Renal cortex interstitium (tissue), 11 donors: Measurements from ENCODE around the gene LAMA5. TPM values are rescaled to one million over a fixed set of nuclear protein-coding genes. Genes with fewer than 3 reads are reported as not detected.
A peak's percentile ranks its signal among the peaks of the same experiment; 100 is the strongest.

Experiments used
- DNase-seq, 11 donors: peaks; one replicate each; pipeline ENCODE4 v3.0.0-alpha.2; 2013; ENCODE audit warnings: low read depth in 9 of 11, low spot score in 4 of 11; ENCODE audit errors: extremely low read depth in 1 of 11
- polyA plus RNA-seq, 3 donors: library from polyadenylated mRNA; unstranded; fragments of 120-200 nt; gene quantifications; one replicate each; pipeline ENCODE4 v1.2.1, GENCODE V29; 2013; ENCODE audit not compliant: insufficient read length in 3 of 3

The LAMA5 gene
- polyA plus RNA-seq, 3 donors, result 101 to 184 (median 167) TPM

GRCh38 chr20:62365814-62366369, 1.2 kb downstream of the LAMA5 start:
- DNase-seq, result peak in 1 of 11 donors; percentile 58

DNA sequence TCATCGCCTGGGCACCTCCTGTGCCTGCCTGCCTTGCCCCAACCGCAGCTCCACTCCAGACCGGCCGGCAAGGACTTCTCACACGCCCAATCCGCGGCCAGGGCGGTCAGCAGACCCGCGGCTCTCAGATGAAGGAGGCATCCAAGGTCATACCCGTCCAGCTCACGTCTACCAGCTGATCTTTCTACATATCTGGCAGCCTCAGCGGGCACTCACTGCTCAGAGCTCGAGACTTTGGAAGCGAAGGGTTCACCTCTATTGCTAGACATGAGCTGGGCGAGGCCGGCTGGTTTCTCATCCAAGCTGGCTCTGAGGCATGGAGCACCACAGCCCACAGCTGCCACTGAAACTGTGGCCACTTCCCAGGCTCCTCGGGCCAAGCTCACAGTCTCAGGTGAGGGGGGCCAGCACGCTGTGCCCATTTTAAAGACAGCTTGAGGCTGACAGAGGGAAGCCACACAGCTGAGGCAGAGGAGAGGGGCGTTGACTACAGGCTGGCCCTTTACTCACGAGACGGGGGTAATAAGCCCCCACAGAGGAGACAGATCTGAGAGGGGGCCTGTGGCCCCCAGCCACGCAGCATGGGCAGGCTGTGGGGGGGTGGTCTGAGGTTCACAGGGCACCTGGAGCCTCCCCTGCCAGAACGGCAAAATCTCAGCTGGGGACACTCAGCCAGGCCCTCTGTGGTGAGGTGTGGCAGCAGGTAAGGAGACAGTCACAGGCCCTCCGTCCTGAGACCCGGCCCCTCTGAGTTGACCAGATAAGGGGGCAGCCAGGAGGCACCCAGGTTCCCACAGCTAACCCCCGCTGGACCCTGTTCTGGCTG, 2.0 kb downstream of the LAMA5 start:
- no peak for DNase-seq

DNA sequence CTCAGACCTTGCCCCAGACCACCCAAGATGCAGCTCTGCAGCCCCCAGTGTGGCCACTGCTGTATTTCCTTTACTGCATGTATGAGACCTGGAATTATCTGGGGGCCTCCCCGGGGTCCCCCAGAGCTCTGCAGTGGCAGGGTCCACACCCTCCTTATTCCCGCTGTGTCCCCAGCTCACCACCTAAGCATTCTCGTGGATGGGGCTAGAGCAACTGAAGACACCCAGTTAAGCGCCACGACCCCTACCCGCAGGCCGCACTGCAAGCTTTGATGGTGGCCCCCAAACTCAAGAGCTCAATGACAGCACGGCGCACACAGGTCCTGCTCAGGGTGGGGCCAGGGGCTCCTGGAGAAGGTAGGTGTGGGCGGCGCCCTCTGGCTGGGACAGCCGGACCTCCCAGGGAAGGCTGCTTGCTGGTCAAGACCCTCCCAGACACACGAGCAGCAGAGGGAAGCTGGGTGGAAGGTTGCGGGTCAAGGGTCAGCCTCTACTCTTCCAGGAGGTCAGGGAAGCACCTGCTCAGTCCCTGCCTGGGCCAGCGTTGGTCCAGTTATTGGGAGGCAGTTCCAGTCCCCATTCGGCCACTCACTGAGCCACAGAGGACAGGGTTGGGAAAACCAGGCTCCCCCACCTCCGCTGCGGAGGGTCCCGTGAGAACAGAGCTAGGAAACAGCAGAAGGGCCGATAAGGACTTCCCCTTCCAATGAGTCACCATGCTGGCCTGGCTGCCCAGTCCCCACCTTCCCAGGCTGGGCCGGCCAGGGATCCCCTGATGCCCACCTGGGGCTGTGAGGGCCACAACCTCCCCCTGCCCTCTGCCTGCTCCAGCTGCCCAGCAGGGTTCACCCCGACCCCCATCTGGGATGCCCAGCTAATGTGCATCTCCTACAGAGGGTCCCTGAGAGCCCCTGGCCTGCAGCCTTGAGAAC, 2.9 kb downstream of the LAMA5 start:
- DNase-seq, result no peak

DNA sequence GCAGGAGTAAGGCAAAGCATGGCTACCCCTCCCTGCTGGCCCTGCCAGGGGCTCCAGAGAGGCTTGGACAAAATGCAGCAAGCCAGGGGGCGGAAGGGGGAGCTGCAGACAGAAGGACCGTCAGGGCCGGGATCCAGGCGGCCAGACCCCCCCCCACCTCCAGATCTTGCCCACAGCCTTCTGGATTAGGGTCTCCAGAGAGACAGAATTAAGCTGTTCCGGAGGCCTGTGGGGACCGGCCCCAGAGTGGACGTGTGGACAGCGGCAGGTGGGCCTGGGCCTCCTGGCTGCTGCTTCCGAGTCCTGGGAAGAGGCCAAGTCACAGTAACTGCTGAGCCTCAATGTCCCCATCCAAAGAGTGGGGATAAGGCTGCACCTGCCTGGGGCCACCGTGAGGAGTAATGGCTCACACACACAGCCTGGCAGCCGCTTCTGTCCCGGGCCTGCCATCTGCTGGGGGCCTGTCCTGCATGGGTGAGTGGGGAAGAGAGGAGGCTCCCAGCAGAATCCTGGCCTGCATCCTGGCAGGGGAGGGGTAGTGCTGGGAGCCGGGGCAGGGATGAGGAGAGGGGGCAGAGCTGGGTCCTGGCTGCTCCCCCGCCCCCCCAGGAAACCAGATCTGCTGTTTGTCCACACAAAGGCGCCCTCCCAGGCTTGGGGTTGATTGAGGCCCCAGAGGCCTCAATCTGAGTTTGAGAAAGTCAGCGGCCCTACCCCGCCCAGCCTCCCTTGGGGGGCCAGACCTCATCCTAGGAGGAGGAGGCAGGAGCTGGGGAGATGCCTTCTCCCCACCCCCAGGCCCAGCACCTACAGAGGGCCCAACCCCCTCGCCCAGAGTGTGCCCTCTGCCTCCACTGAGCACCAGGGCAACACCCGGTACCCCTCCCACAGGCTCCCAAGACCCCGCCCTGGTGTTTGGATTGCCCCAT, 3.9 kb downstream of the LAMA5 start:
- DNase-seq, result no peak

DNA sequence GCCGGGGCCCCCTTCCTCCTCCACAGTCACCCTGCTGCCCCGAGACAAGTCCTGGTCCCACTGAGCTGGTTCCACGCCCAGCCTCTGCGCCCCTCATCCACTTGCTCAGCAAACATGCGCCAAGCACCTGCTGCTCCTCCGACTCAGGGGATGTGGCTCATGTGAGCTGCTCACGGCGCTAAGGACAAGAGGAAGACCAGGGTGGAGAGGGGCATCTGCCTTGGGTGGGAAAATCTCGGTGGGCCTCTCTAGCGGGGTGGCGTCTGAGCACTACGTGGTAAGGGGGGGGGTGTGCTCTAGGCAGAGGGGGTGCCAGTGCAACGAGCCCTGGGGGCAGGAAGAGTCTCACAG, 4.5 kb downstream of the LAMA5 start:
- DNase-seq, result no peak

DNA sequence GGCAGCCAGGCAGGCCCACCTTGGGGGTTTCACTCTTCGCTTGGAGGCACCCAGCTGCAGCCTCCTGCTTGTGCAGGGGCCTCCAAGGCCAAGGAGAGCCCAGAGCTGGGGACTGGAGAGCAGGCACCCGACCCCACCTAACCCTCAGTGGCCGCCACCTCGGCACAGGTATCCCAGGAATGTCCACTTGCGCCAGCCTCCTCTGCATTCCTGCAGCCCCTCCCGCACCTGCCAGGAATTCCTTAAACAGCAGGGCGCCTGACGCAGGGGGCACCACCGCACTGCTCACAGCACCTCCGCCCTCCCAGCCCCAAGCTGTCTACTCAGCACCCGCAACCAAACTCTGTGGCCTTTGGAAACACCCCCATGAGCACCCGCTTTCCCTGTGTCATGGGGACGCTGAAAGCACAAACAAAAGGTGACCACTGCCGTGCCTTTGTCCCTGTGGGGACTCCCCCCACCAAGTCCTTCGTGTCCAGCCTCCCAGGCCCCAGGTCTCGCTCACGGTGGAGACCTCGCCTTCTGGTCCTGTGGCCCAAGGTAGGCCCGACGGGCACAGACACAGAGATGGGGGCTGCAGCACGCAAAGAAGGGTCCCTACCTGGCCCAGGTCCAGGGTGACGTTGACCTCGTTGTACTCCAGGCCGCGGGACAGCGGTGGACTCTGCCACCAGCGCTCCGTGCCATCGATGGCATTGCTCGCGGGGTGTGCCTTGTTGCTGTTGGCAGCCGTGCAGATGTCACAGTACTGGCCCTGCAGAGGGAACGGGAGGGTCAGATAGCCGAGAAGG, 5.1 kb downstream of the LAMA5 start:
- no peak for DNase-seq

DNA sequence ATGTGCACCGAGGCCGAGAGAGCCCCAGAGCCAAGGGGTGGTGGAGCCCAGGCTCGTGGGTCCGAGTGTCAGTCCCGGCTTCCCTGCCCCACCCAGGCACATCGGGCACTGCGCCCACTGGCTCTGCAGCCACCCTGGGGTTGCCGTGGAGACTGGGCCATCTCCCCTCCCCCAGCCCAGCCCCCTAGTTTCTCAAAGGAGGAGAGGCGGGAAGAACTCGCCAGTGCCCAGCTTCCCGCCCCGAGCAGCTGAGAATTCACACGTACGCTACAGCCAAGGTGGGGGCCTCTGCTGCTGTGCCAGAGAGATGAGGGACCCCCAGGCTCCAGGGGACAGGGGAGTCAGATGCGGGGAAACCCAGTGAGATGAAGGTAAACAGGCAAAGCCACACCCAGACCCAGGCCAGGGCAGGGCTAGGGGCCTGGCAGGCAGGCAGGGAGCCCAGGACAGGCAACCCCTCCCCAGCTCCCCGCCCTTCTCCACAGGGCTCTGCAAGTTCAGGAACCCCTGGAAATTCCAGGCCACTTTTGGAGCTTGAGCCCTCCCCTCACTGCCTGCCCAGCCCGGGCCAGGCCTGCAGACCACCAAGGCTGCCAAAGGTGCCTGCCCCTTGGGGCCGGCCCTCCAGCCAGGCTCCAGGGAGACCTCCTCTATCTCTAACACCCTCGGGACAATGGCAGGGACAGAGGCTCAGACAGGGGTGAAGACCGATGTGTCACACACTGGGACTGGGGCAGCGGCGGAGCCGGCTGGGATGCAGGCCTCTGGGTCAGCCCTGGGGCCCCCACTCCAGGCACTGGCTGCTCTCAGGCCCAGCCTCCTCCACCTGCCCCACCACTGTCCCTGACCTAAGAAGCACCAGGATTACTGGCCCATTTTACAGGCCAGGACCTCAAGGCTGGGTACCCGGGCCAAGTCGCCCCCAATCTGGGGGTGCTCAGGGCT, 6.0 kb downstream of the LAMA5 start:
- DNase-seq, result no peak

DNA sequence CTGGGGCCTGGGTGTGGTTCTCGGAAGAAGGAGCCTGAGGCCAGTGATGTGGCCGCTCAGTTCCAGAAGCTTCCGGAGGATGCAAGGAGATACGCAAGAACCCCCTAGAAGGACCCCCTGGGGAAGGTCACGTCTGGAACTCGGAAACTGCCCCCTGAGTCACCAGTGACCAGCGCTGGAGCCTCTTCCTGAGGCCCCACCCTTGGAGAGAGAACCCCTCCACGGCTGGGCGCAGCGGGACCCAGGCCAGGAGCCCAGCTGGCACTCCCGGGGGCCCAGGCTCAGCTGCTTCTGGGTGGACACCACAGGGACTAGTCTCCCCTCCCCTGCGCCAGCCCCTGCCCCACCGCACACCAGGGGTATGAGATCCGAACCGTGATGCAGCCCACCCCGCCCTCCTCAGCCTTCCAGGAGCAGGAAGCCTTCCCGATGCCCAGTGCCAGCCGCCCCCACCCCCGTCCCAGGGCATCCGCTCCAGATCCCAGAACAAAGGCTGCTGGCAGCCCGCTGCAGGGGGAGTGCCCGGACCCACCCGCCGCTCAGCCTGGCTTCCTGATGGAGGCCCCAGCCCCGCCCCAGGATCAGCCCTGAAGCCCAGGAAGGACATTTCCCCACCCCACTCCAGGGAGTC, 7.5 kb downstream of the LAMA5 start:
- DNase-seq, result no peak

- DNase-seq, result no peak
These were observed 8.0 kb downstream of the LAMA5 start for GRCh38 chr20:62359043-62359490.

- no peak for DNase-seq
These were observed 8.7 kb downstream of the LAMA5 start for GRCh38 chr20:62358171-62359042.

GRCh38 chr20:62357681-62358080, 9.4 kb downstream of the LAMA5 start:
- DNase-seq, result no peak

- no peak for DNase-seq
These were observed 9.9 kb downstream of the LAMA5 start for GRCh38 chr20:62357187-62357667.

- DNase-seq, result no peak
These were observed 10.4 kb downstream of the LAMA5 start for GRCh38 chr20:62356589-62357186.

DNA sequence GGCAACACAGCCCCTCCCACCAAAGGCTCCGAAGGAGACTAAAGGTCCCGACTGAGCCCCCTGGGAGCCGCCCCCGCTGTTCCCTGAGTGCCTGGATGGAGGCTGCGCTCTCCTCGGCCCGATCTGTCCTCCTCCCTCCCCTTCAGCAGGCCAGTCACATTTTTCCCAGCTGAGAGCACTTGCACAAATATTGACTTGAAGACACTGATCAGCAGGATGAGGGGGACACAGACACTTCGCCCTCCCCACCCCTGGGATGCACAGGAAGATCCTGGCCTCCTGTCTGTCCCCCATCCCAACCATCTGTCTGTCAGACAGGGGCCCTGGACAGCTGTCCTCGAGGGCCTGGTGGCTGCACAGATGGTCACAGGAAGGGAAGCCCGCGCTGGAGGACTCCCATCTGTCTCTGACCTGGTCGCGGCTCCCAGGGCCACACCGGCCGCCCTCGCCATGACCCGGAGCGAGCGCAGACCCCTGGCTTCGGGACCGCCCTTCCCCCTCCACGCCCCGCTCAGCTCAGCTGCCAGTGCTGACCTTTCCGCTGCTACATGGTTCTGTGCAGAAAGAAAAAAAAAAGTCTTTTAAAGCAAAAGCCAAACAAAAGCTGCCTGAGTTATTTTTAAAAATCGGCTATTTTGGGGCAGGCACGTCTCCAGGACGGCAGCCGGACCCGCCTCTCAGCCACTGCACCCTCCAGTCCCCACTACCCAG, 11.1 kb downstream of the LAMA5 start:
- no peak for DNase-seq

DNA sequence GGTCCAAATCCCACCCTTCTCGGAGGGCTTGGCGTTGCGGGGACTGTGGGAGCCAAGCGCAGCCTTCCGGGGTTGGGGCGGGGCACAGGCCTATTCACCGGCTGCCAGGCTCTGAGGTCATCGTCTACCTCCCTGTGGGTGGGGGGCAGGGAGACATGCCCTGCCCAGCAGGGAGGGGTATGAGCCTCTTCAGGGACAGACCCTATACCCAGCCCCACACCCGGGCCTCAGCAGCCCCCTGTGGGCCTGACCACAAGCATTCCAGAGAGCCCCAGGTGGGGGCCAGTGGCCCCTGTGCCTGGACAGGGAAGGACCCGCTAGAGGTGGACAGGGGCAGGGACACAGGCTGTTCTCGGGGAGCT, 11.6 kb downstream of the LAMA5 start:
- no peak for DNase-seq
